ENCODE results near the gene ADGRE1. TPM values are rescaled to one million over a fixed set of nuclear protein-coding genes. Genes with fewer than 3 reads are reported as not detected.

ADGRE1 gene
- polyA plus RNA-seq, 1 experiment: not detected

GRCh38 chr19:6890401-6890913, 3.1 kb downstream of the ADGRE1 start:
- DNase-seq (ENCODE audit: low read depth): no peak
- H3K27me3 ChIP-seq (ENCODE audit: control insufficient read depth, insufficient read depth, low read length): no peaks in the 10 kb centered on the region
- ChIA-PET POLR2A (no interaction called here), CTCF (no interaction called here)
- H3K4me3 ChIP-seq (ENCODE audit: low read depth, low read length): no peak overlapping the region
- no peak for TF ChIP-seq CTCF (IDR thresholded peaks at IDR 0.05; ENCODE audit: insufficient read depth, low read depth, low read length)
- H3K36me3 ChIP-seq (ENCODE audit: control insufficient read depth, insufficient read depth, low read length): no peaks in the 10 kb centered on the region

DNA sequence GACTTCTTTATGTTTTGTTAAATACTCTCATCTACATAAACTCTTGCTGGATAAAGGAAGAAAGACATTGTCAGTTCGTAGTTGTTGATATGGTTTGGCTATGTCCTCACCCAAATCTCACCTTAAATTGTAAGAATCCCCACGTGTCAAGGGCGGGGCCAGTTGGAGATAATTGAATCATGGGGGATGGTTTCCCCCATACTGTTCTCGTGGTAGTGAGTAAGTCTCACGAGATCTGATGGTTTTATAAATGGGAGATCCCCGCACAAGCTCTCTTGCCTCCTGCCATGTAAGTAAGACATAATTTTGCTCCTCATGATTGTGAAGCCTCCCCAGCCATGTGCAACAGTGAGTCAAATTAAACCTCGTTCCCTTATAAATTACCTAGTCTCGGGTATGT, 3.6 kb downstream of the ADGRE1 start:
- ChIA-PET CTCF (no interaction called here), POLR2A (no interaction called here)
- no peak for TF ChIP-seq CTCF (IDR thresholded peaks at IDR 0.05; ENCODE audit: insufficient read depth, low read depth, low read length)
- no peaks in the 10 kb centered on the region for H3K27me3 ChIP-seq (ENCODE audit: control insufficient read depth, insufficient read depth, low read length)
- no peak overlapping the region for H3K4me3 ChIP-seq (ENCODE audit: low read depth, low read length)
- no peaks in the 10 kb centered on the region for H3K36me3 ChIP-seq (ENCODE audit: control insufficient read depth, insufficient read depth, low read length)
- DNase-seq (ENCODE audit: low read depth): no peak

DNA sequence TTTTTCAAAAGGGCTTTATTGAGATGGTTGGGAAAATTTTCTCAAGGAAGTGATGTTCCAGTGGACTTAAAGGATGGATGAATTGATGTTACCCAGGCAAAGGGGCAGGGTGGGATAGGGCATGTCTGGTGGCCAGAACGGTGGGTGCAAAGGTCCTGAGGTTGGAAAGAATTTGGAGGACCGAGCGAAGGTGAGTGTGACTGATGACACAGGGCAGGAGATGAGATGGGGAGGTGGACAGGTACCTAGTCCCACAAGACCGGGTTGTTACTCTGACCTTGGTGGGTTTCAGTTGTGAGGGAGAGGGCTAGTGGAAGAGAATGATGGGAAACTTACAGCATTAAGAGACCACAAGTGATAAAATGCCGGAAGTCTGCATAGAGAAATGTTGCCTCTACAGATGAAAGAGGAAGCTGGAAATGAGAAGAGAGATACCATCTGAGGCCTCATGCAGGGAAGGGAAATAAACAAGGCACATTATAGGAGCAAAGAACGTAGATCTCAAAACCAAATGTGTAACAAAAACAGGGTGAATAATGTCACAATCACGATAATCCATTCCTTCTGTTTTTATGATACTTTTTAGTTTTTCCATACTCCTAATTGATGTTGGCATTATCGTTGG, 4.5 kb downstream of the ADGRE1 start:
- POLR2A ChIA-PET: no interaction called here
- no peak for DNase-seq (ENCODE audit: low read depth)
- Histone ChIP-seq H3K27me3 (ENCODE audit: control insufficient read depth, insufficient read depth, low read length) (no peaks in the 10 kb centered on the region), H3K4me3 (ENCODE audit: low read depth, low read length) (no peak overlapping the region), H3K36me3 (ENCODE audit: control insufficient read depth, insufficient read depth, low read length) (no peaks in the 10 kb centered on the region)
- CTCF ChIA-PET: no interaction called here
- TF ChIP-seq CTCF (IDR thresholded peaks at IDR 0.05; ENCODE audit: insufficient read depth, low read depth, low read length): no peak

GRCh38 chr19:6894313-6894712, 6.9 kb downstream of the ADGRE1 start:
- Histone ChIP-seq H3K27me3 (ENCODE audit: control insufficient read depth, insufficient read depth, low read length) (no peaks in the 10 kb centered on the region), H3K36me3 (ENCODE audit: control insufficient read depth, insufficient read depth, low read length) (no peaks in the 10 kb centered on the region), H3K4me3 (ENCODE audit: low read depth, low read length) (no peak overlapping the region)
- no peak for DNase-seq (ENCODE audit: low read depth)
- POLR2A ChIA-PET: no interaction called here
- CTCF ChIA-PET: no interaction called here
- no peak for TF ChIP-seq CTCF (IDR thresholded peaks at IDR 0.05; ENCODE audit: insufficient read depth, low read depth, low read length)

DNA sequence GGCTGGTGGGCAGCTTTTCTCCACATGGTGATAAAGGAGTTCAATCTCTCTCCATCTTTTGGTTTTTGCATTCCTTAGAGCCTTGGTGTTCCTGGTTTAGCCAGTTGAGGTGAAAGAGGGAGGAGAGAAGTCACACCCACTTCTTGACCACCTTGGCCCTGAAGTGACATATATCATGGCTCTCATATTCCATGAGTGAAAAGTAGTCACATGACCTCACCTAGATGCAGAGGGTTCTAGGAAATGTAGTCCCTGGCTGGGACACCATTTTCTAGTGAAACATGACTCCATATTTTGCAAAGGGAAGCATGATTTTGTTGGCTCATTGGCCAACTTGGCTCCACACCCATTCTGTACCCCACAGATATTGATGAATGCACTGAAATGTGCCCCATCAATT, 16.1 kb downstream of the ADGRE1 start:
- Histone ChIP-seq H3K4me3 (ENCODE audit: low read depth, low read length) (no peak overlapping the region), H3K27me3 (ENCODE audit: control insufficient read depth, insufficient read depth, low read length) (no peaks in the 10 kb centered on the region), H3K36me3 (ENCODE audit: control insufficient read depth, insufficient read depth, low read length) (no peaks in the 10 kb centered on the region; the same call in 1 of the 2 replicates)
- ChIA-PET CTCF (interaction anchor here (0.7 kb wide), 1 partner anchor 288 kb away, joined by 3 read pairs; no protein-coding TSS in a partner anchor), POLR2A (no interaction called here)
- no peak for DNase-seq (ENCODE audit: low read depth)
- no peak for TF ChIP-seq CTCF (IDR thresholded peaks at IDR 0.05; ENCODE audit: insufficient read depth, low read depth, low read length)
